ENCODE measurements around the gene SIK3.

Gene SIK3

GRCh38 chr11:116890193-116890592 lies 208.0 kb downstream of the SIK3 start:
- no peak for DNase-seq

- DNase-seq: no peak
Observed at GRCh38 chr11:116888884-116889549, 209.2 kb downstream of the SIK3 start.

- no peak for DNase-seq
Observed at GRCh38 chr11:116888024-116888423, 210.2 kb downstream of the SIK3 start.

GRCh38 chr11:116885951-116886655 lies 212.1 kb downstream of the SIK3 start:
- DNase-seq: peak in 1 of 2 experiments; percentile 22

GRCh38 chr11:116882386-116882785 lies 215.8 kb downstream of the SIK3 start:
- no peak for DNase-seq

DNA sequence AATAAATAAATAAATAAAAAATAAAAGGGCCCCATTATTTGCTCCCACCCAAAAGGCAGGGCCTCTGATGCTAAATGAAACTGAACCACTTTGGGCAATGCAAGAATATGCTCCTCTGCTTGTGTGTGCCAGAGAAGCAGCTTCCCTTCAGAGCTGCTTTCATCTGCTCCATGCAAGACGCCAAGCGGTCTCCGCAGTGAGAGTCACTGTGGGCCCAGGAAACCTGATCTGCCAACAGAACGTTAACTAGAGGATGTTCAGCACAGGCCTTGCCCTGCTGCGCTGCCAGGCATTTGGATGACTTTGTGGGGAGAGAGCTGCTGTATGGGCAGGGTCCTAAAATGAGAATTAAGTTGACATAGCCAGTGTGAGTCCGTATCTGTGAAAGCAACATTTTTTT lies 217.1 kb downstream of the SIK3 start:
- DNase-seq: peak in 1 of 2 experiments; percentile 22

- no peak for DNase-seq
Observed at GRCh38 chr11:116879800-116880625, 218.2 kb downstream of the SIK3 start.

GRCh38 chr11:116876656-116877055 lies 221.6 kb downstream of the SIK3 start:
- no peak for DNase-seq

DNA sequence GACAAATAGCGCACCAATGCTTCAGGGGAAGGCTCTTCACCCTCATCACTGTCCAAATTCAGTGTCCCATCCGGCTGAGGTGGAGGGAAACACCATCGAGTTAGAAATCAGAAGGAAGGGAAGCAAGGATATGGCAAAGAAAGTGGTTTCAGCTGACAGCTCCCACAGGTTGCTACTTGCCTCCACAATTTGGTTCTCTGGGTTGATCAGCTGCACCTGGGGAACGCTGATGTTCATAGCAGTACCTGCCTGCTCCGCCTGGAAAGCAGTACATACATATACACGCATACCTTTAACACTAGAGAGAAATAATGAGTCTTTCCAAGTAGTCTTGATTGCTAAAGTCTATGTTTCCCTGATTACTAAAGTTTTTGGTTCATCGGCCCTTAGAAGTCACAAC lies 223.0 kb downstream of the SIK3 start:
- no peak for DNase-seq

- DNase-seq: no peak
Observed at GRCh38 chr11:116874251-116874650, 224.0 kb downstream of the SIK3 start.

GRCh38 chr11:116873381-116873780 lies 224.8 kb downstream of the SIK3 start:
- DNase-seq: no peak

DNA sequence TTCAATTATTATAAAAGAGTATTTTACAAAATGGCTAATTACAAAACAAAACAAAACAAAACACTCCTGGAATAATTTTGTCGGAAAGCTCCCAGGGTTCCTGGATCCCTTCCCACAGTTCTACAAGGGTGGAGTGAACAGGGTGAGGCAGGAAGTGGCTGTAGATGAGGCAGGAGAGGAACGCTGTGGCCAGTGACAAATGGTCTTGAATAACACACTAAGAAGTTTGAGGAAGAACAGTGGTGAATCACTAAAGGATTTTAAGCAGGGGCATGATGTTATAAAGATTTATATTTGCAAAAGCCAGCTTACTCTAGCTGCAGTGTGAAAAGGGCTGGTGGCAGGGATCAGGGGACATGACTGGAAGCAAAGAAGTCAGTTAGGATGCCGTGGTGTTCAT lies 227.0 kb downstream of the SIK3 start:
- DNase-seq: no peak

DNA sequence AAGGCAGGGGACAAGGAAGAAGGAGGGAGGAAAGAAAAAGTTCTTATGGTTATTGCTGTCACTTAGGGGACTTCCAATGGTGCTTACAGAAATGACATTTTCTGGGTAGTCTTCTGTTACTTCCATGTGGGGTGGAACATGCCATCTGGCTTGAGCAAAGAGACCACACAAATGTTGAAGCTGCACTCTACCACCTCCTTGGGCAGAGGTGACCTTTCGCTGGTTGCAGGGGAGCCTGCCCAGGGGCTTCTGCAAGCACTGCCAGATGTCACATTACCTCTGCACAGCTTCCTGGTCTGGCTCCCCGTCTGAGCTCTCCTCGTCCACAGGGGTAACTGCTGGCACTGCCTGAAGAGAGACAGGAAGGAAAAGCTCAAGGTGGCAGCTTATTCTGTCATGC lies 228.2 kb downstream of the SIK3 start:
- DNase-seq: no peak

GRCh38 chr11:116869610-116870009 lies 228.6 kb downstream of the SIK3 start:
- DNase-seq: no peak

GRCh38 chr11:116868066-116868465 lies 230.2 kb downstream of the SIK3 start:
- DNase-seq: no peak

GRCh38 chr11:116867619-116868018 lies 230.6 kb downstream of the SIK3 start:
- no peak for DNase-seq

- DNase-seq: no peak
Observed at GRCh38 chr11:116866804-116867455, 231.3 kb downstream of the SIK3 start.

DNA sequence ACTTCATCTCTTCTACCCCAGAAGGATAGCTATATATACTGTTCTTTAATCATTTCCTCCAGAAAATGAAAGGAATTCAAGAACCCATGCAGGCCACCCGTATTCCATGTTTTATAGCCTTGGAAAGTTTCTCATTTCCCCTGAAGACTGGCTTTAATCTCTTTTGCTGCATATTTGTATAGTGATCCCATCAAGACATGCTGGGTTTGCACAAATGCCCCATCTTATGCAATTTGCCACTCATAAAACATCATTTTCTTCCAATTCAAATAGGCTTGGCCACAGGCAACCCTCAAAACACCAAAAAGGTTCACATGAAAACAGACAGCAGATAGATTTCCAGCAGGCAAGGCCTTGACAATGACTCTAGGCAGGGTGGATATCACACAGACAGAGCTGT lies 232.5 kb downstream of the SIK3 start:
- no peak for DNase-seq

- no peak for DNase-seq
Observed at GRCh38 chr11:116864531-116864930, 233.7 kb downstream of the SIK3 start.

DNA sequence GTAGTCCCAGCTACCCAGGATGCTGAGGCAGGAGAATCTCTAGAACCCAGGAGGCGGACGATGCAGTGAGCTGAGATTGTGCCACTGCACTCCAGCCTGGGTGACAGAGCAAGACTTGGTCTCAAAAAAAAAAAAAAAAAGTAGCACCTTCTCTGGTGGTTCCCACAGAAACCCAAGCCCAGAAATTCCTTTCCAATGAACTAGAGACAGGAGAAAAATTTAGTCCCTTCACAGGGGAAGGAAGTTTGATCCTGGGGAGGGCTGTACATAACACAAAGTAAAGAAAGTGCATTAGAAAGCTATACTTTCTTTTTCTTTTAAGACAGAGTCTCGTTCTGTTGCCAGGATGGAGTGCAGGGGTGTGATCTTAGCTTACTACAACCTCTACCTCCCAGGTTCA lies 235.3 kb downstream of the SIK3 start:
- no peak for DNase-seq

DNA sequence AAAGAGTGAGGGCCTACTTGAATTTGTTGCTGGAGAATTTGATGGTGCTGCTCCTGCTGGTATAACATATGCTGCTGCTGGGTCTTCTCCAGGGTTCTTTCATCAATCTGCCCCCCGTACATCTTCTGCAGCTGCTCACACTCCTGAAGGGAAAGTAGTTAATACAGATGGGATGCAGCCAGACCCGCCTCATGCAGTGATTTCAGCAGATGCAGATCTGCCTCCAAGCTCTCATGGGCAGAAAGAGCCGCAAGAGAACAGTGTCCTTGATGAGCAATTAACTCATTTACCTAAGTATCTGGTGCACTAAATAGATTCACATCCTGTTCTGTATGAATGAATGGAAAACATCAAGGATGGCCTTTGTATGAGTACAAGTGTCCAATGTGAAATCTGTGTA lies 236.0 kb downstream of the SIK3 start:
- DNase-seq: no peak

DNA sequence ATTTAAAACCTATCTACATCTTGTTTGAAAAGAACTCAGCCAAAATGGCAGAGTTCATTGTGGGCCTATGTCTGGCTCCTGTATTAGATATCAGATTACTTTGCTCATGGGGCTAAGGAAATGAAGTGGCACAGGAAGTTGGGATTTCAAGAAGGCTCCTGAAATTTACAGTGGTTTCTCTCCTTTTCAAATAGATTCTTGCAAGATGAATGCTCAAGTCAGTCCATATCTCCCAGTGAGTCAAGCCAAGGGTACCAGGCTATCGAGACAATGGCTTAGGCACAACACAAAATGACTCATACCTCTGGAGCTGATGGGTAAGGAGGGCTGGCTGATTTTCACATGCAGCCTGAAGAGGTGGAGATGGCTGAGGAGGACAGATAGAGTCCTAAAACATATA lies 236.7 kb downstream of the SIK3 start:
- DNase-seq: no peak

DNA sequence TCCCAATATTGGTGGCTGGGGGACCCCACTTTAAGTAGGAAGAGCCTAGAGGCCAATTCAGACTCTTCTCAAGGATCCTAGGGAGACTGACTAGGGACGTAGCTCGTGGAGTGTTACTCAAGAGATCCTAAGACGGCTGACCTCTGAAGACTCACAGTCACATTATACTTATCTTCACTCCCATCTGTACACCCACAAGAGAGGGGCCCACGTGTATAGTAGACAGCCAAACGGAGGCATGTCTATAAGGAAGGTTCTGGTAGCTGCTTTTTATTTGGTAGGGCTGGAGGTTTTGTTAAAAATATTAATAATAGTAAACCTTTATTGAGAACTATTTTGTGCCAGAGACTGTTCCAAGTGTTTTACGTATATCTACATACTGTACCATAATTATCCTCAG lies 237.9 kb downstream of the SIK3 start:
- no peak for DNase-seq

Measured in cerebellar nuclear complex (tissue), 1 donor.